Liver (tissue), 9 donors: ENCODE results near the gene SPATA33. TPM values are rescaled to one million over a fixed set of nuclear protein-coding genes. Genes with fewer than 3 reads are reported as not detected.

Source experiments
- DNase-seq: peaks from one replicate; pipeline ENCODE4 v3.0.0-alpha.2; 2017; ENCODE audit warnings: low spot score
- H3K27ac ChIP-seq, 2 donors: one replicate each; pipeline ENCODE4 v1.7.0; 2013; ENCODE audit warnings: inconsistent platforms in 2 of 2, low read length in 2 of 2, control low read depth in 1 of 2, low read depth in 1 of 2, mild to moderate bottlenecking in 1 of 2
- H3K27me3 ChIP-seq, 4 donors: one replicate each; pipeline versions ENCODE4 v1.6.1 to v1.7.0; 2013; ENCODE audit warnings: low read length in 3 of 4, inconsistent platforms in 1 of 4, mild to moderate bottlenecking in 1 of 4, moderate library complexity in 1 of 4; ENCODE audit not compliant: control insufficient read depth in 4 of 4, insufficient read depth in 4 of 4
- H3K36me3 ChIP-seq, 4 donors: one replicate each; pipeline versions ENCODE4 v1.6.1 to v1.7.0; 2013; ENCODE audit warnings: low read length in 3 of 4, mild to moderate bottlenecking in 3 of 4, low read depth in 1 of 4, moderate library complexity in 1 of 4; ENCODE audit not compliant: control insufficient read depth in 4 of 4, insufficient read depth in 3 of 4
- H3K4me1 ChIP-seq, 4 donors: one replicate each; pipeline versions ENCODE4 v1.6.1 to v1.7.0; 2013; ENCODE audit warnings: low read length in 3 of 4, mild to moderate bottlenecking in 3 of 4, moderate library complexity in 1 of 4; ENCODE audit not compliant: control insufficient read depth in 4 of 4, insufficient read depth in 4 of 4
- H3K4me3 ChIP-seq, 3 donors: one replicate each; pipeline versions ENCODE4 v1.6.1 to v1.7.0; 2013; ENCODE audit warnings: low read length in 3 of 3, control low read depth in 1 of 3, low read depth in 1 of 3, mild to moderate bottlenecking in 1 of 3
- H3K9ac ChIP-seq, 2 donors: one replicate each; pipeline ENCODE4 v1.7.0; 2013; ENCODE audit warnings: low read length in 2 of 2, mild to moderate bottlenecking in 2 of 2, moderate library complexity in 2 of 2, control low read depth in 1 of 2, low read depth in 1 of 2
- H3K9me3 ChIP-seq, 4 donors: one replicate each; pipeline versions ENCODE4 v1.6.1 to v1.7.0; 2013; ENCODE audit warnings: low read length in 3 of 4; ENCODE audit not compliant: control insufficient read depth in 4 of 4
- ATF3 ChIP-seq: IDR thresholded peaks from 2 replicates; pipeline ENCODE4 v1.6.1; 2016; ENCODE audit warnings: antibody characterized with exemption
- EGR1 ChIP-seq, 2 donors: IDR thresholded peaks; 2 replicates each; pipeline ENCODE4 v1.6.1; 2016 to 2018; ENCODE audit warnings: antibody characterized with exemption in 2 of 2, low read depth in 2 of 2
- FOXA1 ChIP-seq: IDR thresholded peaks from 2 replicates; pipeline ENCODE4 v1.6.1; 2016; ENCODE audit warnings: antibody characterized with exemption
- FOXA2 ChIP-seq: IDR thresholded peaks from 2 replicates; pipeline ENCODE4 v1.6.1; 2016; ENCODE audit warnings: antibody characterized with exemption
- GABPA ChIP-seq, 2 donors: IDR thresholded peaks in 1 of 2; conservative IDR thresholded peaks in 1 of 2; 2 replicates each; pipeline ENCODE4 v1.6.1; 2016; ENCODE audit warnings: antibody characterized with exemption in 2 of 2, mild to moderate bottlenecking in 1 of 2, moderate library complexity in 1 of 2
- HNF4A ChIP-seq, 2 donors: conservative IDR thresholded peaks; 2 replicates each; pipeline ENCODE4 v1.6.1; 2016; ENCODE audit warnings: antibody characterized with exemption in 2 of 2, mild to moderate bottlenecking in 2 of 2
- HNF4G ChIP-seq: IDR thresholded peaks from 2 replicates; pipeline ENCODE4 v1.6.1; 2016; ENCODE audit warnings: antibody characterized with exemption
- JUND ChIP-seq, 2 donors: IDR thresholded peaks; 2 replicates each; pipeline ENCODE4 v1.6.1; 2016; ENCODE audit warnings: antibody characterized with exemption in 2 of 2
- MAX ChIP-seq: IDR thresholded peaks from 2 replicates; pipeline ENCODE4 v1.6.1; 2016; ENCODE audit warnings: antibody characterized with exemption
- NR2F2 ChIP-seq: IDR thresholded peaks from 2 replicates; pipeline ENCODE4 v1.6.1; 2016; ENCODE audit warnings: antibody characterized with exemption
- RXRA ChIP-seq, 2 donors: IDR thresholded peaks; 2 replicates each; pipeline ENCODE4 v1.6.1; 2017 to 2018; ENCODE audit warnings: antibody characterized with exemption in 2 of 2, mild to moderate bottlenecking in 1 of 2
- SP1 ChIP-seq: IDR thresholded peaks from 2 replicates; pipeline ENCODE4 v1.6.1; 2018; ENCODE audit warnings: antibody characterized with exemption, mild to moderate bottlenecking
- TAF1 ChIP-seq: conservative IDR thresholded peaks from 2 replicates; pipeline ENCODE4 v1.6.1; 2016; ENCODE audit warnings: antibody characterized with exemption, mild to moderate bottlenecking
- YY1 ChIP-seq: IDR thresholded peaks from 2 replicates; pipeline ENCODE4 v1.6.1; 2016; ENCODE audit warnings: antibody characterized with exemption, mild to moderate bottlenecking
- ZBTB33 ChIP-seq: IDR thresholded peaks from 2 replicates; pipeline ENCODE4 v1.6.1; 2016; ENCODE audit warnings: antibody characterized with exemption
- WGBS: extraction: QIAGEN DNeasy Blood & Tissue Kit; methylation state at CpG from one replicate; pipeline ENCODE4 v1.1.7; 2013; 5-methylcytosine and 5-hydroxymethylcytosine counted together
- polyA plus RNA-seq, 2 donors: library from polyadenylated mRNA; stranded (reverse) in 1 of 2; unstranded in 1 of 2; fragments of 200-250 nt in 1 of 2; fragments of >200 nt in 1 of 2; fragmentation: Nextera tagmentation in 1 of 2; extraction: Ambion mirVana in 1 of 2; gene quantifications; one replicate each; pipeline versions ENCODE4 v1.2.1 to v1.2.3, GENCODE V29; 2013 to 2015
- total RNA-seq, 2 donors: library from RNA; depleted of rRNA; stranded (reverse); fragments of >200 nt; gene quantifications; one replicate each; pipeline ENCODE4 v1.2.3, GENCODE V29; 2014
- TF ChIP-seq, protein P1 (sequence below): IDR thresholded peaks from 2 replicates; pipeline ENCODE4 v1.6.1; 2016; ENCODE audit warnings: antibody characterized with exemption, mild to moderate bottlenecking
- donor health status: healthy.
- donor health status: healthy.
- donor health status: healthy.
- donor health status: healthy.
- donor health status: healthy.

The SPATA33 gene
- total RNA-seq: 1 to 10 TPM; 3.3 to 3.6 TPM
- 1 to 10 TPM; 1.6 to 3.5 TPM for polyA plus RNA-seq

DNA sequence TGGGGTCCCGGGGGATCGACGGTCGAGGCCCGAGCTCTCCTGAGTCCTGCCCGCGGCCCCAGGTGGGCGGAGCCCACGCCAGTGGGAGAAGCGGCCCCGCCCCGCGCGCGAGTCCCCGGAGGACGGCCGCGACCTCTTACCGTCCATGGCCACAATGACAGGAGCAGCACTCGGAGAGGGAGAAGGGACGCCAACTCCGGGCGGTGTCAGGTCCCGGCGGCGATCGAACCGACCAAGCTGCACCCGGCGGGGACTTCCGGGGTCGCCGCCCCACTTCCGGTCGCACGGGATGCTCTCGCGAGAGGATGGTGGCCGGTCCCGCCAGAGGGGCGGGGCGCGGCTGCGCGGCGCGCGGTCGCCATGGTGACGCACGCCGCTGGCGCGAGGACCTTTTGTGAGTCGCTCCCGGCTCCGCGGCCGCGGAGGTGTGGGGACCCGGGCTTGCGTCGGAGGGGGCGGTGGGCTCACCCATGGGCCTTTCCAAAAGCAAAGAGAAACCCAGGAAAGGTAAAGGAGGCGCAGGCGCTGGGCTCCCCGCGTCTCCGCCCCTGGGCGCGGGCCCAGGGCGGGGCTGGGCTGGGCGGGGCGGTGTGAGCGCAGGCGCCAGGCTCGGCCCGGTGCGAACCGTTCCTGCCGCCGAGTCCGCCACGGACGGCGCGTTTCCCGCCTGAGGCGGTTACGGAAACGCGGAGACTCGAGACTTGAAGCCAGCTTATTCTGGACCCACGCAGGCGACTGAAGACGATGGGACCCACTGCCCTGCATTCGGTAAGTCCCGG, at the start of gene SPATA33, which contains the start of gene CHMP1A:
Gene SPATA33, plus strand, starts transcription at position 395 of the 779 bp plus-strand sequence. Its CDS starts 76 bp downstream, at position 471.
Gene CHMP1A, minus strand, starts transcription at position 267 of the 779 bp plus-strand sequence. Its CDS starts 120 bp downstream, at position 147.
- DNase-seq: peak; percentile 92
- Histone ChIP-seq H3K9ac (peak within 1 kb of the TSS; percentile 15 to 66), H3K27ac (peak within 1 kb of the TSS; percentile 21 to 72), H3K4me3 (peak within 1 kb of the TSS; percentile 87 to 95 (median 89)), H3K9me3 (no peaks in the 10 kb centered on the region), H3K4me1 (peaks cover 4 to 29% (median 22%) of the 10 kb centered on the region in 4 donors), H3K36me3 (peaks cover 1 to 11% (median 5%) of the 10 kb centered on the region in 4 donors), H3K27me3 (no peaks in the 10 kb centered on the region)
- WGBS: under 1% methylated on average over 99 of the region's 99 CpGs
- TF ChIP-seq ZBTB33 (peak; percentile 98), JUND (IDR thresholded peaks at IDR 0.05) (no peak), MAX (no peak), FOXA2 (no peak), ATF3 (no peak), HNF4G (no peak), FOXA1 (no peak), GABPA (IDR thresholded peaks at IDR 0.05 in 1 of 2, conservative IDR thresholded peaks at IDR 0.05 in 1 of 2) (peak; percentile 73 to 92), HNF4A (conservative IDR thresholded peaks at IDR 0.05) (no peak), SP1 (no peak), EGR1 (IDR thresholded peaks at IDR 0.05; ENCODE audit: low read depth in 2 of 2) (no peak), NR2F2 (peak; percentile 68), RXRA (IDR thresholded peaks at IDR 0.05) (no peak)

DNA sequence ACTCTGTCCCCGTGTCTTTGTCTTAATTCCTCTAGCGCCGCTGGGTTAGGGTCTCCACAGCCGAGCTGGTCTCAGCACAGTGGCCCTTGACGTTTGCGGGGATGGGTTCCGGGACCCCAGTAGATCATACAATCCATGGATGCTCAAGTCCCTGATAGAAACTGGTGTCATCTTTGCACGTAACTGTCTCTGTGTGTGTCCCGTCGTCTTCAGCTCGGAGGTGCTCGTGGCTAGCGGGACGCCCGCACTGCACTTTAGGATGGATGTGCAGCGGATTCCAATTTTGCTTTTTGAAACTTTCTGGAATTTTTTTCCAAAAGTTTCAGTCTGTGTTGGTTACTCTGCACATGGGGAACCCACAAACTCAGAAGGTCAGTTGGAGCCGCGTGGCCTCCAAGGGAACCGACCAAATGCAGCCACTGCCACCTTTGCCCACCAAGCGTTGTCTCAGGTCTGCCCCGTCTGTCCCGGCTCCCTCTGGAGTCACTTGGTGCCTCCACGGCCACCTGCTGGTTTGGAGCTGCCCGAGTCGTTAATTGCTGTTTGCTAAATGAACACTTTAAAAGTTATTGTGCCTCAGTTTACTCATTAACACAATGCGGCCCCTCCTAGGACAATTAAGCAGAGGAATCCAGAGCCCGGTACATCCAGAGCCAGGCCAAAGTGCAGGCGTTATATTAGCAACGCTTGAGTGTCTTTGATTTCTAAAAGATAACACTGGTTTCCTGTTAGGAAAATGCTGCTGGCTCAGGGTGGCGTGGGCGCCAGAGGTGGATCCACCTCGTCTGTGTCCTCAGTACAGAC, 49.5 kb upstream of the SPATA33 start:
- WGBS: 66% methylated on average over 32 of the region's 32 CpGs
- no peak for TF ChIP-seq SP1
- no peak for TF ChIP-seq FOXA1
- Histone ChIP-seq H3K36me3 (no peaks in the 10 kb centered on the region), H3K9me3 (no peaks in the 10 kb centered on the region), H3K27me3 (no peaks in the 10 kb centered on the region), H3K4me3 (no peak overlapping the region), H3K4me1 (no peaks in the 10 kb centered on the region), H3K9ac (no peak overlapping the region), H3K27ac (no peak overlapping the region)
- no peak for DNase-seq

GRCh38 chr16:89610108-89610453, 47.6 kb upstream of the SPATA33 start:
- Histone ChIP-seq H3K27me3 (no peaks in the 10 kb centered on the region), H3K9me3 (no peaks in the 10 kb centered on the region), H3K4me1 (no peaks in the 10 kb centered on the region), H3K4me3 (no peak overlapping the region), H3K9ac (no peak overlapping the region), H3K27ac (no peak overlapping the region), H3K36me3 (no peaks in the 10 kb centered on the region)
- no peak for TF ChIP-seq EGR1 (IDR thresholded peaks at IDR 0.05; ENCODE audit: low read depth in 2 of 2)
- no peak for TF ChIP-seq GABPA (IDR thresholded peaks at IDR 0.05 in 1 of 2, conservative IDR thresholded peaks at IDR 0.05 in 1 of 2)
- TF ChIP-seq, protein P1, sequence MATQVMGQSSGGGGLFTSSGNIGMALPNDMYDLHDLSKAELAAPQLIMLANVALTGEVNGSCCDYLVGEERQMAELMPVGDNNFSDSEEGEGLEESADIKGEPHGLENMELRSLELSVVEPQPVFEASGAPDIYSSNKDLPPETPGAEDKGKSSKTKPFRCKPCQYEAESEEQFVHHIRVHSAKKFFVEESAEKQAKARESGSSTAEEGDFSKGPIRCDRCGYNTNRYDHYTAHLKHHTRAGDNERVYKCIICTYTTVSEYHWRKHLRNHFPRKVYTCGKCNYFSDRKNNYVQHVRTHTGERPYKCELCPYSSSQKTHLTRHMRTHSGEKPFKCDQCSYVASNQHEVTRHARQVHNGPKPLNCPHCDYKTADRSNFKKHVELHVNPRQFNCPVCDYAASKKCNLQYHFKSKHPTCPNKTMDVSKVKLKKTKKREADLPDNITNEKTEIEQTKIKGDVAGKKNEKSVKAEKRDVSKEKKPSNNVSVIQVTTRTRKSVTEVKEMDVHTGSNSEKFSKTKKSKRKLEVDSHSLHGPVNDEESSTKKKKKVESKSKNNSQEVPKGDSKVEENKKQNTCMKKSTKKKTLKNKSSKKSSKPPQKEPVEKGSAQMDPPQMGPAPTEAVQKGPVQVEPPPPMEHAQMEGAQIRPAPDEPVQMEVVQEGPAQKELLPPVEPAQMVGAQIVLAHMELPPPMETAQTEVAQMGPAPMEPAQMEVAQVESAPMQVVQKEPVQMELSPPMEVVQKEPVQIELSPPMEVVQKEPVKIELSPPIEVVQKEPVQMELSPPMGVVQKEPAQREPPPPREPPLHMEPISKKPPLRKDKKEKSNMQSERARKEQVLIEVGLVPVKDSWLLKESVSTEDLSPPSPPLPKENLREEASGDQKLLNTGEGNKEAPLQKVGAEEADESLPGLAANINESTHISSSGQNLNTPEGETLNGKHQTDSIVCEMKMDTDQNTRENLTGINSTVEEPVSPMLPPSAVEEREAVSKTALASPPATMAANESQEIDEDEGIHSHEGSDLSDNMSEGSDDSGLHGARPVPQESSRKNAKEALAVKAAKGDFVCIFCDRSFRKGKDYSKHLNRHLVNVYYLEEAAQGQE: no peak
- TF ChIP-seq MAX: no peak
- no peak for TF ChIP-seq HNF4A (conservative IDR thresholded peaks at IDR 0.05)
- no peak for TF ChIP-seq TAF1
- TF ChIP-seq RXRA (IDR thresholded peaks at IDR 0.05): no peak
- TF ChIP-seq SP1: no peak
- TF ChIP-seq YY1: no peak
- no peak for DNase-seq
- WGBS: 65% methylated on average over 1 of the region's 1 CpG
